ENCODE measurements around the gene GNPAT.

GNPAT gene

DNA sequence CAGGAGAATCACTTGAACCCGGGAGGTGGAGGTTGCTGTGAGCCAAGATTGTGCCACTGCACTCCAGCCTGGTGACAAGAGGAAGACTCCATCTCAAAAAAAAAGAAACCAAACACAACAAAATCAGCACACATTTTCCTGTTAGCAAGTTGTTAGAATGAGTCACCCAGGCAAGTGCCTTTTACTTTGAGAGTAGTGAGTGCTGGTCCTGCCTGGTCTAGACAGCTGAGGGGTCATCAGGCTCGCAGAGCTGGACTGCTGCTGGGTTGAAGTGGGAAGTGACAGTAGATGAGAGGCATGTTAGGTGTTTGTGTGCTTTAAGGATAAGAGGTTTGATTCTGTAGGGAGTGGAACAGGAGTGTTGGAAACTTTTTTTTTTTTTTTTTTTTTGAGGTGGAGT lies 31.9 kb downstream of the GNPAT start:
- H3K27ac ChIP-seq, result no peak overlapping the region
- TF ChIP-seq CTCF (IDR thresholded peaks at IDR 0.05) (no peak), ZFX (IDR thresholded peaks at IDR 0.05; ENCODE audit: borderline replicate concordance) (no peak)

- no peak for TF ChIP-seq ZFX (IDR thresholded peaks at IDR 0.05; ENCODE audit: borderline replicate concordance)
- no peak for TF ChIP-seq CTCF (IDR thresholded peaks at IDR 0.05)
- no peak overlapping the region for H3K27ac ChIP-seq
These were observed 33.3 kb downstream of the GNPAT start for GRCh38 chr1:231274119-231274825.

DNA sequence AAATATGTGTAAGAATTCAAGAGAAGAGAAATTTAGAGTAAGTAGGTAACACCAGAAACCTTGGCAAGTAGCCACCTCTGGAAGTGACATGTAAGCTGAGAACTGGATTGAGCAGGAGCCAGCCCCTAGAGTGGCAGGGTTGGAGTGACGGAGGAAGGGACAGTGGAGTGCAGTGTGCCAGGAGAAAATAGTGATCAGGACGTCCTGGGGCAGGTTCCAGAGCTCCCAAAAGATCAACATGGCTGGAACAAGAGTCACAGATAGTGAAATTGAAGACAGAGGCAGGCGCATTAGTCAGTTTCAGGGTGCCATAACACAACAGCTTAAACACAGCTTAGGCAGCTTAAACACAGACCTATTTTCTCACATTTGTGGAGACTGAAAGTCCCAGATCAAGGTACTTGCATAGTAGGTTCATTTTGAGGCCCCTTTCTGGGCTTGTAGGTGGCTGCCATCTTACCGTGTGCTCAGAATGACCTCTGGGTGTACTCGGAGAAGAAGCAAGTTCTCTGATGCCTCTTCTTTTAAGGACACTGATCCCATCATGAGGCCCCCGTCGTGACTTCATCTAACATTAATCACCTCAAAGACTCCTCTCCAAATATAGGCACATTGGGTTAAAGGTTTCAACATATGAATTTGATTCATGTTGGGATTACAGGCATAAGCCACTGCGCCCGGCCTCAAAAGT lies 37.2 kb downstream of the GNPAT start:
- peak overlapping the region; percentile 28; the same call in 1 of the 2 replicates for H3K27ac ChIP-seq
- TF ChIP-seq CTCF (IDR thresholded peaks at IDR 0.05), result no peak
- no peak for TF ChIP-seq ZFX (IDR thresholded peaks at IDR 0.05; ENCODE audit: borderline replicate concordance)

GRCh38 chr1:231279081-231279480 lies 38.1 kb downstream of the GNPAT start:
- no peak overlapping the region for H3K27ac ChIP-seq
- TF ChIP-seq CTCF (IDR thresholded peaks at IDR 0.05), result no peak
- TF ChIP-seq ZFX (IDR thresholded peaks at IDR 0.05; ENCODE audit: borderline replicate concordance), result no peak

- no peak overlapping the region for H3K27ac ChIP-seq
- TF ChIP-seq CTCF (IDR thresholded peaks at IDR 0.05) (no peak), ZFX (IDR thresholded peaks at IDR 0.05; ENCODE audit: borderline replicate concordance) (no peak)
These were observed 38.7 kb downstream of the GNPAT start for GRCh38 chr1:231279683-231280082.

DNA sequence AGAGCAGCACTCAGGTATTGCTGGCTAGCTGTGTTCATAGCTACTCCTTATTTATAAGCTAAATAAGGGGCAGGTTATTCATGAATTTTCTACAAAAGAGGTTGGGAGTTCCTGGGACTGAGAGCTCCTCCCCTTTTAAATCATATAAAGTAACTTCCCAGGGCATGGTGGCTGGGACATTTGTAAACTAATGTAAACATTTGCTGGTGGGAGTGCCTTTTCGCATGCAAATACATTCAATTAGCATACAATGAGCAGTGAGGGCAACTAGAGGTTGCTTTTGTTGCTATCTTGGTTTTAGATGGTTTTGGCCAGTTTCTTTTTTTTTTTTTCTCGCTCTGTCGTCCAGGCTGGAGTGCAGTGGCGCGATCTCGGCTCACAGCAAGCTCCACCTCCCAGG lies 43.4 kb downstream of the GNPAT start:
- no peak overlapping the region for H3K27ac ChIP-seq
- TF ChIP-seq ZFX (IDR thresholded peaks at IDR 0.05; ENCODE audit: borderline replicate concordance) (no peak), CTCF (IDR thresholded peaks at IDR 0.05) (no peak)

DNA sequence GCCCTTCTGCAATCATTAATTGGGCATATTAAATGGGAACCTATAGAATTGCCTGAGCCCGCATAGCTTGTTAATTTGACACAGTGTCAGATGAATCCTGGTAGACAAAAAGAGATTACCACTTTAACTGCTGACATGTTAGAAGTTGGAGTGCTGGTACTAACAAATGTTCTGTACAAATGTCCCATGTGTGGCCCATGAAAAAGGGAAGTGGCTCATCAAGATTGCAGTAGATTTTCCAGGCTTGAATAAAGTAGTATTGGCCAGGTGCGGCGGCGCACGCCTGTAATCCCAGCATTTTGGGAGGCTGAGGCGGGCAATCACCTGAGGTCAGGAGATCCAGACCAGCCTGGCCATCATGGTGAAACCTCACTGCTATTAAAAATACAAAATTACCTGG lies 45.6 kb downstream of the GNPAT start:
- TF ChIP-seq ZFX (IDR thresholded peaks at IDR 0.05; ENCODE audit: borderline replicate concordance) (no peak), CTCF (IDR thresholded peaks at IDR 0.05) (no peak)
- no peak overlapping the region for H3K27ac ChIP-seq
